Limb (tissue), 2 donors: ENCODE results near the gene RHBDL2.
"Not testable (repeated sequence)": the region's sequence is repeated elsewhere in the genome, so short reads cannot be mapped to it uniquely, and the experiment has no call there.

Source experiments
- DNase-seq, 2 donors: peaks; one replicate each; pipeline ENCODE4 v3.0.0-alpha.2; 2016; ENCODE audit errors: extremely low spot score in 2 of 2

RHBDL2 gene

DNA sequence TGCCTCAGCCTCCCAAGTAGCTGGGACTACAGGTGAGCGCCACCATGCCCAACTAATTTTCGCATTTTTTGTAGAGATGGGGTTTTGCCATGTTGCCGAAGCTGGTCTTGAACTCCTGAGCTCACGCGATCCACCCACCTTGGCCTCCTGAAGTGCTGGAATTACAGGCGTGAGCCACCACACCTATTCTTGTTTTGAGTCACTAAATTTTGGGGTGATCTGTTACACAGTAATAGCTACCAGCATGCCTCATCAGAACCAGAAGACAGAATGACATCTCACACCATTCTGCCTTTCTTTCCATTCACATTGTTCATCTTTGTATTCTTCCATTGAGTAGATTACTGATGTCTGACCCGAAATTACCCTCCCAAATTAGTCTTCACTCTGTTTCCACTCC, 9.1 kb downstream of the RHBDL2 start:
- no peak for DNase-seq

DNA sequence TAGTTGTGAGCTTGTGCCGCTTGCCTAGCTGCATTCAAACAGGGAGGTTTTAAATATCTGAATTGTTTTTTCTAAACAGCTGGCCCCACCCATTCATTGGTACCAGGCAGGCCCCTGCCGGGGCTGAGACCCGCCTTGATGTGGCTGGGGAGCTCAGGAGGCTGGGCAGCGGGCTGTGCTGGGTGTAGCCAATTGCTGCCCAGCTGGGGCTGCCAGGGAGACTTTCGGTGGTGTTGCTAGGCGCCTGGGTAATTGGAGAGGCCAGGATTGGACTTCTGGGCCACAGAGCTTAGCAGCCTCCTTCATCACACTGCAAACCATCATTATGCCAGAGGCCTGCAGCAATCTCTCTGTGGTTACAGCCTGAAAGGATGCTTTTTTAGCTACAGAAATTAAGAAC, 12.2 kb downstream of the RHBDL2 start:
- peak in 1 of 2 donors; percentile 48 for DNase-seq

DNA sequence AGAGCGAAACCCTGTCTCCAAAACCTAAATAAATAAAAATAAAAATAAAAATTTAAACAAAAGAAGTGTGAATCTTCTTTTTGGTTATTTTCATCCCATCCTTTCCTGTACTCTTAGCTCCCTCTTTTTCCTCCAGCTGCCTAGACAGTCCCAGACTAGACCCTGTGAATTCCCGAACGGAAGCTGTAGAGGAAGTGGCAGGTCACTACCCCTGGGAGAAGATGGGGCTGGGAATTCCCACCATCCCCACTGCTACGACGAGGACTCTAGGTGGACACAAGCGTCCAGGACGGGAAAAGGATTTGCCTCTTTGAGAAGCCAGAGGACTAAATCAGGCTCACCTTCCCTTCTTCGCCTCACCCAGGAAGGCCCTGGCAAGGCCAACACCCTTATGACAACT, 12.6 kb downstream of the RHBDL2 start:
- DNase-seq: no peak

DNA sequence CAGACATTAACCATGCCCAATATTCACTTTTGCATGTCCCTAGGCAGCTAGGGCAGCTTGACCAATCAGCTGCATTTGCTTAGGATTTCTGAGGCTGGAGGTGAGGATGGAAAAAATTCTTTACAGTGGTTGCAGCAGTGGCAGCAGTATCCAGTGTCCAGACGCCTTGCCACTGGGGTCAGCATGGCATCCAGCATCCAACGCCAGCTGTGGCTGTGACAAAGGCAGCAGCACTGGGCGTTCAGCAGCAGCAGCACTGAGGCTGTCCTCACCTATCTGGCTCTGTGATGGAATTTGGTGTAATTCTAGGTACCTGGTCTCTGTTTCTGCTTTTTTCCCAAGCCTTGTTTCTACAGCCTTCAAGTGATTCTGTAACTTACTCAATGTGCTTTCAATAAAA, 15.5 kb downstream of the RHBDL2 start:
- DNase-seq: no peak

DNA sequence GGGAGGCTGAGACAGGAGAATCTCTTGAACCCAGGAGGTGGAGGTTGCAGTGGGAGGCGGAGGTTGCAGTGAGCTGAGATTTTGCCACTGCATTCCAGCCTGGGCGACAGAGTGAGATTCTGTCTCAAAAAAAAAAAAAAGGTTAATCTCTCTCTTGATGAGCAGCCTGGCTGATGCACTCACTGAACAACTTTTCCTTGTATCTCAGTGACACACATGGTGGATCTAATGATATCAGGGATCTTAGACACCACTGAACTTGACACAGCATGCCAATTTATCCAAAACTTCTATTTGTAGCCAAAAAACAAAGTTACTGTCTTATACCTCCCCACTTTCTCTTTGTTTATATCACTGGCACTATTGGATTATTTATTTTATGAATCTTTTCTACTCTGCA, 16.2 kb downstream of the RHBDL2 start:
- DNase-seq: no peak

DNA sequence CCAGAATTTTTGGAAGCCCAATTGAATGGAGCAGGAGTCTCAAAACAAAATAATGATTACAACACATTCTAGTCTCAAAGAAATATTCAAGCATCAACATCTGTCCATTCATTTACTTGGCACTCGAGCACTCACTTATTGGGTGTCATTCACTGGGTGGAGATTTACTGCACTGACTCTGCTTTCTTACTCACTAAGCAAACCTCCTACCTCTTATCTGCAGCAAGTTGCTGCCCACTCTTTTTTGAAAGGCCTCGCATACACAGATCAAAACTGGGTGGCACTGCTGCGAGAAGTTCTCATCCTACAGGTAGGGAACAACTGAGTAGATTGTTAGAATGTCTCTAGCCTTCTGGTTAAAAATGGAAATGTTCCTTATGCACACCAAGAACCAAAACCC, 18.0 kb downstream of the RHBDL2 start:
- DNase-seq: no peak

DNA sequence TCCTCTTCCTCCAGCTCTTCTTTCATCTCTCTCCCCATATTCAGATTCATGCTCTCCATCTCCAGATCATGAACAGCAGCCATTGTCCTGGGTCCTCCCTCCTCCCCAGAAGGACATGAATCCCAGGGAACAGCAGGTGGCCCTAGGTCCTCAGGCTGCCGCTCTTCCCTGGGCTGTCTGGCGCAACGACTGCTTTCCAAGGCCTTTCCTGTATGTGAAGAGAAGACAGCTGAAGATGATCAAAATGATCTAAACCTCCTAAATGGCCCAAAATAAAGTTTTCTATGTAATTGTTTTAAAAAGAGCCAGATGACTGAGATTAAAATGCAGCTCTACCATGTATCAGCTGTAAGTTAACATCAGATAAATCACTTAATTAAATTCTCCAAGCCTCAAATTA, 22.5 kb downstream of the RHBDL2 start:
- no peak for DNase-seq

DNA sequence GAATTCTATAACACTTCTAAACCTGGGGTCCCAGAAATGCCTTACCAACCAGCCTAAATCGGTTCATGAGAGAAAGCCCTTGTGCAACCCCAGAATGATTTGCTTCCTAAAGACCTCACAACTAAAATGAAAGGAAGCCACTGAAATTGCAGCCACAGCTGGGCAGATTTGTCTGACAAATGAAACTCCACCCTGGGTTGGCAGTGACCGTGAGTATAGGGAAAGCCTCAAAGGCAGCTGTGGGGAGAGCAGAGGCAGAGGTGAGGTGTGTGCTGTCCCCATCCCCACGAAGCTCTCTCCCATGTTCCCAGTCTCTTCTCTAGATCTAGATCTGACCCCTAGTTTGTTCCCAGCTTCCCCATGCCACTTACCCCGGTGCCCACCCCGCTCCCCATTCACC, 23.1 kb downstream of the RHBDL2 start:
- DNase-seq: no peak

DNA sequence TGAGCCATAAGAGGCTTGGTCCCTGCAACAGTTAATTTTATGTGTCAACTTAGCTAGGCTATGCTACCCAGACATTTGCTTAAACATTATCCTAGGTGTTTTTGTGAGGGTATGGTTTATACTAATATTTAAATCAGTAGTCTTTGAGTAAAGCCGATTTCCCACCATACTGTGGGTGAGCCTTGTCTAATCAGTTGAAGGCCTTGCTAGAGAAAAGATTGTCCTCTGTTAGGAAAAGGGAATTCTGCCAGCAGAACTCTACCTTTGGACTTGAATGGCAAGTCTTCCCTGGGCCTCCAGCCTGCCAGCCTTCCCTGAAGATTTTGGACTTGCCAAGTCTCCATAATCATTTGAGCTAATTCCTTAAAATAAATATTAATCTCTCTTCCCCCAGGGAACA, 23.9 kb downstream of the RHBDL2 start:
- no peak for DNase-seq

DNA sequence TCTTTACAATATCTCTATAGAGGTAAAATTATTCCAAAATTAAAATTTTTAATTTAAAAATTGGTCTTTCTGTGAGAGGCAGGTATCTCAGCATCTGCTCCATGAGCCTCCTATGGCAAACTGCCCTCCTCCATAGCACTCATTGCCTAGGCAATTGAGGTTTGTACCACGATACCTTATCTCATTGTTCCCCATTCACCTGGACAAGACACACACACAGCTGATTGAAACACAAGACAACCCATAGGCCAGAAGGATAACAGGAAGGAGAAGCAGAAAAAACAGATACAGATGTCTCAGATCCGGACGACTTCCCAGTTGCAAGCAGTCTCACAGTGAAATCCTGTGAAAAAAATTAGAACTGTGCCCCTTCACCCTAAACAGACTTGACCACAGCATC, 24.3 kb downstream of the RHBDL2 start:
- DNase-seq: no peak

DNA sequence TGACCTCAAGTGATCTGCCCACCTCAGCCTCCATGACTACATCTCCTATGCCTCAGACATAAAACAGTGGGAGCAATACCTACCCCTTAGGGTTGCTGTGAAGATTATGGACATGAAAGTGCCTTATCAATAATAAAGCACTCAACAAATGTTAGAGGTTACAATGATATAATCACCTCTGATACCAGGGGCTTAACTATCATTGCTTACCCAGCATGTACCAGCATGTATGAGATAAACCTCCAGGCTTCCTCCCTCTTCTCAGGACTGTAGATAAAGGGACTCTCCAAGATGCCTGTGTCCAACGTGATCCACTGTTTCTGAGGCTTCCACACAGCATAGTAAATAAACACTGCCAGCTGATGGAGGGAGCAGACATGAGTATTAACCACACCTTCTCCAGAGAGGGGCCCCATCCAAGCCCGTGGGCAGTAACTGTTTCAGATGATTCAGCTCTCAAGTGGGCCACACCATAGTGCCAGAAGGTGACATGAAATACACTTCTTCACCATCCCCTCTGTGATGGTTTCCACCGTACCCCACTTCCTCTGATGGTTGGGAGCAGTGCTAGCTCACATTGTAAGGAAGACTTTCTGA, 26.2 kb downstream of the RHBDL2 start:
- no peak for DNase-seq

DNA sequence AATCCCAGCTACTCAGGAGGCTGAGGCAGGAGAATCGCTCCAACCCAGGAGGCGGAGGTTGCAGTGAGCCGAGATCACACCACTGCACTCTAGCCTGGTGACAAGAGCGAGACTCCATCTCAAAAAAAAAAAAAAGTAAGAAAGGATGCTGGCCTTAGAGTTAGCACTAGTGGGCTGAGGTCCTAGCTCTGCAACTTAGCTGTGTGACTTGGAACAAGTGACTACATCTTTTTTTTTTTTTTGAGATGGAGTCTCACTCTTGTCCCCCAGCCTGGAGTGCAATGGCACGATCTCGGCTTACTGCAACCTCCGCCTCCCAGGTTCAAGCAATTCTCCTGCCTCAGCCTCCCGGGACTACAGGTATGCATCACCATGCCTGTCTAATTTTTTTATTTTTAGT, 26.7 kb downstream of the RHBDL2 start:
- not testable (repeated sequence) for DNase-seq

DNA sequence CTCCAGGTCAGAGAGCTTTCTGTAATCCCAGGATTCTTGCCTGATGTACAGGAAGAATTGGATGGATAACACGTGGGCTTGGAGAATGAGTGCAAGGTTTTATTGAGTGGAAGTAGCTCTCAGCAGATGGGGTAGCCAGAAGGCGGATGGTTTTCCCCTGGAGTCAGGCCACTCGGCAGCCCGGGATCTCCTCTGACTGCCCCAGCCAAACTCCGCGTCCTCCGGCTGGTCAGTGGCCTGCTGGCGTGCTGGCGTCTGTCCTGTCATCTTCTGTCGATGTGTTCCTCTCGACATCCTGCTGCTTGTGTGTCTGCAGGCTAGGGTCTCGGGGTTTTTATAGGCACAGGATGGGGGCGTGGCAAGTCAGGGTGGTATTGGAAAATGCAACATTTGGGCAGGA, 32.8 kb downstream of the RHBDL2 start:
- DNase-seq: no peak

DNA sequence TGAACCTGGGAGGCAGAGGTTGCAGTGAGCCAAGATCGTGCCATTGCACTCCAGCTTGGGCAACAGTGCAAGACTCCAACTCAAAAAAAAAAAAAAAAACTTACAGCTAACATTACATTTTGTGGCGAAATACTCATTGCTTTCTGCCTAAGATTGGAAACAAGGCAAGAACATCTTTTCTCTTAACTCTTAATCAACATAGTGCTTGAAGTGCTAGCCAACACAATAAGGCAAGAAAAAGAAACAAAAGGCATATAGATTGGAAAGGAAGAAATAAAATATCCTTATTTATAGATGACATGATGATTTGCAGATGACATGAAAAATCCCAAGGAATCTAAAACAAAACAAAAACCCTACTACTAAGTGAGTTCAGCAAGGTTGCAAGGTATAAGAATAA, 35.6 kb downstream of the RHBDL2 start:
- DNase-seq: no peak

DNA sequence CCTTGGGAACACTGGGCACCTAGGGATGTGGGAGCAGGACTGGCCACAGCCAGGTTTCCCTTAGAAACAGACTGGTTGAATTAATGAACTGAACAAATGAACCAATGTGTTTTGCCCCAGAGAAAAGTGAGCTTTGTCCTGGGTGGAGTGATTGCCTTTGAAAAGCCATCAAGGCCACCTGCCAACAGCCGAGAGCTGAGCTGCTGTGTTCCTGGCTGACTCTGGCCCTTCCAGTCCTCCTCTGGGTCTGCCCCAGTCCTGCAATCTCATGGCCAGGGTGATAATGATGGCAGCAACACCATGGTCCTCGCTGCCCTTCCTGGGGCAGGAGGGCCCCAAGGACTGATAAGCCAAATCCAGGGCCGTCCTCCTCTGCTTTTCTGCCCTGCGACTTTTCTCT, 42.1 kb downstream of the RHBDL2 start:
- no peak for DNase-seq

DNA sequence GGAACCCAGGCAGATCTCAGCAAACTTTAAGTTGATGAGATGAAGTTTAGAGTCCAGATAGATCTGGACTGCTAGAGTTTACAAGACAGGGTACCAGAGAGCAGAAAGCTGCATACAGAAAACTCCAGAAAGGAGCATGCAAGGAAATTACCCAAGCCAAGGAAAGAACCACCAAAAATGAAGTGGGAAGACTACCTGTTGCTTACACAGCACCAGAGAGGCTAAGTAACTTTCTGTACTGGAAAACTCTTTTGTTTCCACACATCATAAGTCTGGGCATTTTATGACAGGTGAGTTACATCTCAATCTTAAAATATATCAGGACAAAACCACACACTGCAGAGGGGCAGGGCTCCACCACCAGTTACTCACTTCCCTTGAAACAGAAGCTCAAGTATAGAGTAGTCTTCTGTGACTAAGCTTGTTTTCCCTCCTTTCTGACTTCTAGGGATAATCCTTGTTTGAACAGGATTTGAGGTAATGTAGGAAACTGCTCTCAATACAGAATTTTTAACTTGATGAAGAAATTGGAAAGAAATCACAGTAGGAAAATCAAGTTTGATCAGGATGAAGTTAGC, 42.9 kb downstream of the RHBDL2 start:
- DNase-seq: no peak

DNA sequence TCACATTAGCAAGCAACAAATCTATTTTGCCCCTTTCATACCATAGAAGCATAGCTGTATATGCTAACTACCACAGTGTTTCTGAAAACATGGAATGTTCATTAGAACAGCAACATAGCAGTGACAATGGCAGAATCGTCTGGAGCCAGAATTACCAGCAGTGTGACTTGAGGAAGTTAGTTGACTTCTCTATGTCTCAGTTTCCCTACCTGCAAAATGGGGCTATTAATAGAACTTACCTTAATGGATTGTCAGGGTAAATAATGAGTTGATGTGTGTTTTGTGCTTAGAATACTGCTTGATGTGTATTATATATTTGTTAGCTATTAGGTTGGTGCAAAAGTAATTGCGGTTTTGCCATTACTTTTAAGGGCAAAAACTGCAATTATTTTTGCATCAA, 45.5 kb downstream of the RHBDL2 start:
- no peak for DNase-seq

DNA sequence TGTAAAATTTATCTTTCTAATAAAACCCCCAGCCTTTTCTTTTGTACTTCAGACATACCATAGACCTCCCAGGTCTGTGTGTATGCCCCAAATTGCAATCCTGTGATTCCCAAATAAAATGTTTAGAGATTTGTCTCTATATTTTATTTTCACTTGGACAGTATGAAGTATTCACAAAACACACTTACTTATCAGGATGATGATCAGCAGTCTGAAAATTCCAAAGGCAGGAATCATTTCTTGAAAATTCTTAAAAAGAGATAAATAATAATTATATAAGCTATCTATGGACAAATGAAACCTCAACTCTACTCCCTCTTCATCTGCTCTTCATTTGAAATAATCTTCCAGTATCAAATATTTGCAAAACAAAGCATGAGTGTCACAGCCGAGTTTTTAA, 48.7 kb downstream of the RHBDL2 start:
- DNase-seq: no peak

DNA sequence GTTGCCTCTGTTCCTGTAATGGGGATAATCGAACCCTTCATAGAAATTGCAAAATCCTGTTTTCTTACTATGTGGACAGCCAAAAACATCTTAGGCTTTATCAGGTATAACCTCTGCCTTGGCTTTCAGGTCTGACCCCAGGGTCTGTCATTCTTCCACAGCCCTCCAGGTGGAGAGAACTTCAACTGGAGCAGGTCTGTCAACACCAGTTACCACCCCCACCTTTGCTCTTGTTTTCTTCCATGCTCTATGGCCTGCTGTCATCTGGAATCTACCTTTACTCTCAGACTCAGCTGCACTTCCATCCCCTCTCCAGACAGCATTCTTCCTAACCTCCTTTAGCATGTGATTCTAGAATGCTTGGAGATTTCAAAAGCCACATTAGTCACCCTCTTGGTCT, 49.9 kb downstream of the RHBDL2 start:
- DNase-seq: no peak

DNA sequence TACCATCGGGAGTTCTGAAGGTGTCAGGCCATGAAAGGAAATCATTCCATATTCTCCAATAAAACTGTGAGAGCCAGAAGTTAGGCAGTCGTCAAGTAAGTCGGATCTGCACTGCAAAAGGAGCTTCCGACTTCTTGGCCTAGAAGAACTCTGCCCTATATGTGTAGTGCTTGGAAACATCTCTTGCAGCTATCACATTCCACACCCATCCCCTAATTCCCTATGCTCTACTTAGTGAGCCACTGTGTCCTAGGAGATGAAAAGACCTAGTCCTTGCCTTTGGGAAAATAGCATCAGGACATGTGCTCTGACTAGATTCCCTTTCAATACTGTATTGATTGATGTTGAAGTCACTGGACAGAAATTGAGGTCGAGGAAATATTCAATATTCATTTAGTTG, 52.0 kb downstream of the RHBDL2 start:
- DNase-seq: no peak

DNA sequence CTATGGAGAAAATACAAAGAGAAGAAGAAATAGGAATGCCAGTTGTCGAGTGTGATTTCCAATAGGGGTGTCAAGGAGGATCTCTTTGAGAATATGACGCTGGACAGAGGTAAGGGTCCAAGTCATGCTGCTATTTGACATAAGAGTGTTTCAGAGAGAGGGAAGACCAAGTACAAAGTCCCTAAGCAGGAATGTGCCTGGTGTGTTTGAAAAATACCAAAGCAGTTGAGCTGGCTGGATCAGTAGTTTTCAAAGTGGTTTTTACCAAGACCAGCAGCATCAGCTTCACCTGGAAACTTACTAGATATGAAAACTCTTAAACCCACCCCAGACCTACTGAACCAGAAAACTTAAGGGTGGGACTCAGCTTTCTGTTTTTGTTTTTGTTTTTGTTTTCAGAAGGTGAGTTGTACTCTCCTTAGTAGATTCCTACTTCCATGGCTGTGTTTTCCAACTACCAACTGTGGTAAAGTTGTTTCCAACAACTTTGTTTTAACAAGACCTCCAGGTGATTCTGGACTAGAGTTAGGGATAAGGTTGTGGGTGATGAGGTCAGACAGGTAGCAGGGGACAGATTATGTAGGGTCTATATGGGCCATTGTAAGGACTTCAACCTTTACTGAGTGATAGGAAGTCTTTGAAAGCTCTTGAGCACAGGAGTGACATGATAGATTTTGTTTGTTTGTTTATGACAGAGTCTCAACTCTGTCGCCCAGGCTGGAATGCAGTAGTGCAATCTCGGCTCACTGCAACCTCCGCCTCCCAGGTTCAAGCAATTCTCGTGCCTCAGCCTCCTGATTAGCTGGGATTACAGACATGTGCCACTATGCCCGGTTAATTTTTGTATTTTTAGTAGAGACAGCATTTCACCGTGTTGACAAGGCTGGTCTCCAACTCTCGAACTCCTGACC, 53.0 kb downstream of the RHBDL2 start:
- DNase-seq: no peak

DNA sequence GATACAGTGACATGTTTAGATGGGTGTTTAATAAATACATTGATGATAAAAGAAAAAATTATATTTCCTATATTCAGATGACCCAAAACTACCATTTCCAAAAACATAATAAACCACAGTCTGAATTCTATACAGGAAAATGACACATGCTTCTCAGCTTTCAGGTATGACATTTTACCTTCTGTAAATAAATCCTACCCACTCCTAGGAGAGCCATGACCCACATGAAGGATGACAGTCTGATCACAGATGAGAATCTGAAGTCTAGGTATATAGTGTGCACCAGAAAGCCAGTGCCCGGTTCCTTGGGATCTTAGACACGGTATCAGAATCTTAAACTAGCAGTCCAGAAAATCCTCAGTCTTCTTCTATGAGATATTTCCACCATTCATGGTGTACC, 56.5 kb downstream of the RHBDL2 start:
- no peak for DNase-seq

DNA sequence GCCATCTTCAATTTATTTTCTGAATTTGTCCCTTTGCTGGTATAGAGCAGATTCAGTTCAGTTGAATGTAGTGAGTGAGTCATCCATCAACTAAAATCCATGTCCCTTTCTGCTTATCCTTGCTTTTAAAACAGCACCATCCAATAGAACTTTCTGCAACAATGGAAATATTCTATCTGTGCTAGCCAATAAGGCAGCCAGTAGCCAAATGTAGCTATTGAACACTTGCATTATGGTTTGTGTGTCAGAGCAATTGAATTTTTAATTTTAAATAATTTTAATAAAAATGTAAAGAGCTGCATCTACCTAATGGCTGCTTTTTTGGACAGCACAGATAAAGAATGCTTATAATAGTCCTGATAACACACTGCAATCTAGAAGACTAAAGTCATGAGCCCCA, 60.1 kb downstream of the RHBDL2 start, which contains the start of gene GJA9:
Gene GJA9, minus strand, starts transcription at position 101 of the 400 bp plus-strand sequence. CDS start 5,489 bp downstream, outside the sequence.
- no peak for DNase-seq
